WTC11 (cell line): ENCODE data around the gene OPALIN. TPM values are rescaled to one million over a fixed set of nuclear protein-coding genes. Genes with fewer than 3 reads are reported as not detected.

Source experiments
- ATAC-seq: fragments of 200-7000 bp; cut with Tn5 transposase; 2 replicates; pipeline ENCODE4 v1.10.0; 2021; ENCODE audit warnings: mild to moderate bottlenecking, moderate library complexity
- CTCF ChIA-PET: fragments of 300-600 bp; sonication (Branson Sonifier 250); formaldehyde crosslinking; loops from one replicate; lab custom pipeline; 2021; ENCODE audit warnings: antibody characterized with exemption; lab: Charles Lee
- POLR2A ChIA-PET: fragments of 350-600 bp; sonication (Branson Sonifier 250); formaldehyde crosslinking; loops from one replicate; lab custom pipeline; 2021; ENCODE audit warnings: antibody characterized with exemption; lab: Charles Lee
- DNase-seq: peaks from one replicate; pipeline ENCODE4 v3.0.0; 2021; ENCODE audit warnings: low spot score
- H3K27ac Mint-ChIP-seq: 2 replicates; pipeline ENCODE4 v1.8.0; 2021; ENCODE audit warnings: mixed read lengths
- H3K27me3 Mint-ChIP-seq: 2 replicates; pipeline ENCODE4 v1.8.0; 2021; ENCODE audit warnings: low read depth, mild to moderate bottlenecking, moderate library complexity, mixed read lengths
- H3K36me3 Mint-ChIP-seq: 2 replicates; pipeline ENCODE4 v1.8.0; 2021; ENCODE audit warnings: mixed read lengths
- H3K4me1 Mint-ChIP-seq: 2 replicates; pipeline ENCODE4 v1.8.0; 2022; ENCODE audit warnings: mixed read lengths
- H3K4me3 Mint-ChIP-seq: 2 replicates; pipeline ENCODE4 v1.8.0; 2021; ENCODE audit warnings: mild to moderate bottlenecking, moderate library complexity, mixed read lengths
- H3K9me3 Mint-ChIP-seq: 2 replicates; pipeline ENCODE4 v1.8.0; 2021; ENCODE audit warnings: mixed read lengths
- ARID4B ChIP-seq: sonication (generic); formaldehyde crosslinking; IDR thresholded peaks from 2 replicates; pipeline ENCODE4 v1.8.0; 2023; ENCODE audit warnings: missing genetic modification reagents, mild to moderate bottlenecking, borderline replicate concordance
- E2F1 ChIP-seq: sonication (generic); formaldehyde crosslinking; IDR thresholded peaks from 2 replicates; pipeline ENCODE4 v1.8.0; 2022; ENCODE audit warnings: mild to moderate bottlenecking, missing genetic modification reagents
- EMX1 ChIP-seq: fragments of 250-450 bp; sonication (Bioruptor Pico); IDR thresholded peaks from 2 replicates; pipeline ENCODE4 v1.8.0; 2021; ENCODE audit warnings: mild to moderate bottlenecking
- HMGXB4 ChIP-seq: sonication (generic); formaldehyde crosslinking; IDR thresholded peaks from 2 replicates; pipeline ENCODE4 v1.8.1; 2023; ENCODE audit warnings: mild to moderate bottlenecking, moderate library complexity, missing genetic modification reagents
- MYBL2 ChIP-seq: sonication (generic); formaldehyde crosslinking; IDR thresholded peaks from 2 replicates; pipeline ENCODE4 v1.8.1; 2023; ENCODE audit warnings: mild to moderate bottlenecking, moderate library complexity, missing genetic modification reagents
- NFE2L1 ChIP-seq: sonication (generic); formaldehyde crosslinking; IDR thresholded peaks from 2 replicates; pipeline ENCODE4 v1.8.1; 2023; ENCODE audit warnings: missing genetic modification reagents
- PRDM15 ChIP-seq: sonication (generic); formaldehyde crosslinking; IDR thresholded peaks from 2 replicates; pipeline ENCODE4 v1.8.0; 2022; ENCODE audit warnings: missing genetic modification reagents
- RELA ChIP-seq: sonication (generic); formaldehyde crosslinking; IDR thresholded peaks from 2 replicates; pipeline ENCODE4 v1.8.1; 2022; ENCODE audit warnings: missing genetic modification reagents, mild to moderate bottlenecking, borderline replicate concordance
- SMAD4 ChIP-seq: sonication (generic); formaldehyde crosslinking; IDR thresholded peaks from 2 replicates; pipeline ENCODE4 v1.8.0; 2022; ENCODE audit warnings: mild to moderate bottlenecking, missing genetic modification reagents
- TEAD1 ChIP-seq: sonication (generic); formaldehyde crosslinking; IDR thresholded peaks from 2 replicates; pipeline ENCODE4 v1.8.0; 2022; ENCODE audit warnings: mild to moderate bottlenecking, missing genetic modification reagents
- USF2 ChIP-seq: sonication (generic); formaldehyde crosslinking; IDR thresholded peaks from 2 replicates; pipeline ENCODE4 v1.8.1; 2023; ENCODE audit warnings: mild to moderate bottlenecking, missing genetic modification reagents, moderate library complexity
- ZMAT4 ChIP-seq: fragments of 250-450 bp; sonication (Bioruptor Pico); IDR thresholded peaks from 2 replicates; pipeline ENCODE4 v1.9.0; 2021; ENCODE audit warnings: mild to moderate bottlenecking
- ZNF138 ChIP-seq: sonication (generic); formaldehyde crosslinking; conservative IDR thresholded peaks from 2 replicates; pipeline ENCODE4 v1.8.1; 2022; ENCODE audit warnings: mild to moderate bottlenecking, moderate library complexity, missing genetic modification reagents
- ZNF232 ChIP-seq: sonication (generic); formaldehyde crosslinking; IDR thresholded peaks from 2 replicates; pipeline ENCODE4 v1.8.0; 2022; ENCODE audit warnings: mild to moderate bottlenecking, missing genetic modification reagents
- ZNF396 ChIP-seq: fragments of 250-450 bp; sonication (Bioruptor Pico); IDR thresholded peaks from 2 replicates; pipeline ENCODE4 v1.8.0; 2021; ENCODE audit warnings: mild to moderate bottlenecking, moderate library complexity, borderline replicate concordance
- ZNF512 ChIP-seq: sonication (generic); formaldehyde crosslinking; IDR thresholded peaks from 2 replicates; pipeline ENCODE4 v1.8.1; 2022; ENCODE audit warnings: missing genetic modification reagents, borderline replicate concordance
- total RNA-seq: library from RNA; stranded (reverse); gene quantifications from 3 replicates; pipeline ENCODE4 v1.2.3, GENCODE V29; 2021

Gene OPALIN
- total RNA-seq, 1 experiment from 2014 or later: 0.04 TPM

GRCh38 chr10:96304230-96304629 lies 54.6 kb downstream of the OPALIN start, which contains the start of gene DNTT:
Gene DNTT, plus strand, starts transcription at chr10:96304434. Its CDS starts 64 bp downstream, at chr10:96304498.
- POLR2A ChIA-PET: no interaction called here

More at GRCh38 chr10:96304230-96304629, 54.6 kb downstream of the OPALIN start, which contains the start of gene DNTT:
- no peak for ATAC-seq
- no peak for DNase-seq
- Mint-ChIP-seq H3K9me3 (peaks cover 3% of the 10 kb centered on the region), H3K27me3 (peaks cover 5% of the 10 kb centered on the region; the same call in 1 of the 2 replicates), H3K27ac (no peak within 1 kb of the TSS), H3K36me3 (no peaks in the 10 kb centered on the region), H3K4me3 (no peak within 1 kb of the TSS), H3K4me1 (peaks cover 43% of the 10 kb centered on the region)
- TF ChIP-seq ZNF396 (no peak), ZMAT4 (CRISPR knock-in tag) (no peak), PRDM15 (CRISPR knock-in tag) (no peak), NFE2L1 (no peak), ARID4B (CRISPR knock-in tag) (no peak), SMAD4 (CRISPR knock-in tag) (no peak), USF2 (CRISPR knock-in tag) (no peak), TEAD1 (CRISPR knock-in tag) (no peak), ZNF138 (CRISPR knock-in tag) (no peak), ZNF232 (CRISPR knock-in tag) (no peak), EMX1 (no peak), RELA (CRISPR knock-in tag) (no peak), MYBL2 (CRISPR knock-in tag) (no peak), ZNF512 (no peak), E2F1 (CRISPR knock-in tag) (no peak), HMGXB4 (no peak)
- CTCF ChIA-PET: interaction anchor here (0.9 to 8.4 kb wide), 2 partner anchors 13 to 75 kb away, joined by 3 to 62 read pairs; no protein-coding TSS in a partner anchor
